ENCODE data around the gene RBL1.

- TF ChIP-seq CTCF (IDR thresholded peaks at IDR 0.05; ENCODE audit: insufficient read depth, low read length) (no peak), POLR2AphosphoS5 (IDR thresholded peaks at IDR 0.05; ENCODE audit: low read depth) (no peak)
Measured at GRCh38 chr20:36967636-36968035, 128.2 kb downstream of the RBL1 start.
